A172 (cell line): ENCODE measurements around the gene NMNAT3. TPM values are rescaled to one million over a fixed set of nuclear protein-coding genes. Genes with fewer than 3 reads are reported as not detected.

Experiments
- DNase-seq: peaks from one replicate; pipeline ENCODE4 v3.0.0-alpha.2; 2015; ENCODE audit warnings: low spot score
- total RNA-seq: library from RNA; depleted of rRNA; stranded (reverse); fragments of >200 nt; shearing (Covaris generic); gene quantifications from 2 replicates; pipeline ENCODE4 v1.2.3, GENCODE V29; 2014; rRNA removed

The NMNAT3 gene
- total RNA-seq, 1 experiment from 2014 or later, result not detected

DNA sequence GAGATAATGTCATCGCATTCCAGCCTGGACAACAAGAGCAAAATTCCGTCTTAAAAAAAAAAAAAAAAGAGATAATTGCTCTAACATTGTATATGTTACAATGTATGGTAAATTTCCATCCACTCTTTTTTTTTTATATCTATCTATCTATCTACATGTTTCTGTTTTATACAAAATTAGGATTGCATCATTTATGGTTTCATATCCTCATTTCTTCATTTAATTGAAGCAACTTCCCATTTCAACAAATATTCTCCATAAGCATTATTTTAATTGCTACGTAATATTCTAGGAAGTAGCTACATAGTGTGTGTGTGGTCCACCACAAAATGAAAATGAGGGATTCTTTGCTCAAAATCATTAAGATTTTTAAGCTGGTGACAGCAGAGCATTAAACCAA, 156.6 kb downstream of the NMNAT3 start:
- DNase-seq, result no peak

DNA sequence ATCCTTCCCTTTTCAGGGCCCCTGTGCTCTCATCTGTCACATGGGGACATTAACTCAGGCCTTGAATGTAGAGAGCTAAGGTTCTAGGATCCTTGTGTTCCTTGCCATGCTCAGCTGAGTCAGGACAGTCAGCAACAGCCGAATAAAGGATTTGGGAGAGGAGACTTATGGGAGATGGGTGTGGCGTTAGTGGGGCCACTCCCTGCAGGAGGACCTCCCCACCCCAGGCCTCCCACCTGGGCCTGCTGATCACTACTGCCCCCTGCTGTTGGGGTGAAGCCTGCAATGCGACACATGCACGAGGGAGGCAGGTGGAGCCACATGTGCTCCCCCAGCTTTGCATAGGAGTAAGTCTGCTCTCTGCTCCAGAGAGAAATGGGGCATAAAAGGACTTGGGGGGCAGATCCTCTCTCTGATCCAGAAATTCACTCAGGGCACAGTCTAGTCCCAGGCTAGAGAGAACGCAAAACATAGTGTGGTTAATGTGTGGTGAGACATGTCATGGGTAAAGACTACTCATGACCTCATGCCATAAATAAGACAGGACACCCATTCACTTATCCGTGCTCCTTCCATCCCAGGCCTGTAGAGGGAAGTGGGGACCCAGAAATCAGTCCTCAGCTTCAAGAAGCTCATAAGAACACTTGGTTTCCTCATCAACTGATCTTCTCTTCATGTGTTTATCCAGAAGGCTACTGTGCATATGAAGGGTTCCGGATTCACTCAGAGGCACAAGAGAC, 157.6 kb downstream of the NMNAT3 start:
- DNase-seq, result no peak

DNA sequence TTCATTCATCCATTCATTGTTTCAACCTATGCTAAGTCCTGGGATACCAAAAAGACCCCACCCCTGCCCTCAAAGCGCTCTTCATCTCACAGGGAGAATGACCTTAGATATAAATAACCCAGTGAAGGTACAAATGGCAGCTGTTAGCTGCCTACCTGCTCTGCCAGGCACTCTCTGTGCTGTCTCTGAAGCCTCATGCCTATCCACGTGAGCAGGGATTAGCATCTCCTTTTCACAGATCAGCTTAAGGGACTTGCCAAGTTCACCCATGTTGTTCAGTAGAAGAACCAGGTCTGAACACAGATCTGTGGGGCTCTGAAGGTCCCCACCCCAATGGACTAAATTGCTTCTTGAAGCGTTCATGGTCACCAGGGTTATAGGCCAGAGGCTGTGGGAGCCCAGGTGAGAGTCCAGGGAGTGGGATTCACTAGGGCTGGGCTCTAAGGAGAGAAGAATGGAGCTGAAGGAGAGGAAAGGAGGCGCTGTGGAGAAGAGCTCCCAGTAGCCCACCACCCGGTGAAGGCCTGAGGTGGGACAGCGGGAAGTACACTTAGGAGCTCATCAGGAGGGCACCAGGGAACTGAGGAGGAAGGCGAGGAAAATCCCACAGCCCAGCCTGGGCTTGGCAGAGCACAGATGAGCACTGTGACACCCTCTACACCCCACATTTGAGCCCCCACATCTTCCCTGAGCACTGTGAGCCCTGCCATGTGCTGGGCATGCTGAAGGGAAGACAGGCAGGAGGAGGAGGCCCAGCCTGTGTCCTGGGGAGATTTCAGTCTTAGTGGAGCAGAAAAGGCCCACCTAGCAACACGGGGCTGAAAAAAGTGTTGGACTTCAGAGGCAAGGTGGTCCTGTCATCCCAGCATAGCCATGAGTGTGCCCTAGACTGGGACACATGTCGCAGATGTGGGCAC, 158.6 kb downstream of the NMNAT3 start:
- no peak for DNase-seq

DNA sequence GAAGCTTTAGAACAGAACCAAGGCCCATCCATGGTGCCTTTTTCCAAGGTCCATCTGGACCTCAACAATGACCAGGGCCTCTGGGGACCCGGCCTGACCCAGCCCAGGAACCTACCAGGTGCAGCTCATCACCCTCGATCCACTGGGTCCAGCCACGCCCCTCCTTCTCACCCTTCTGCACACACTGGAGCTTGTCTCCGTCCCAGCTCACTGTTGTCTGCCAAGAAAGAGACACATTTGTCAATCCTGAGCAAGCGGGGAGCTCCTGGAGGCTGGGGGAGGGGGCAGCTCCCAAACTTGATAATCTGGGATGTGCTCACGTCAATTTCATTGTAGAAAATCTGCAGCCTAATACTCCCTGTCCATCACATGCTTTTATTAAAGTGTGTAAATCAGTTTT, 159.5 kb downstream of the NMNAT3 start:
- no peak for DNase-seq

DNA sequence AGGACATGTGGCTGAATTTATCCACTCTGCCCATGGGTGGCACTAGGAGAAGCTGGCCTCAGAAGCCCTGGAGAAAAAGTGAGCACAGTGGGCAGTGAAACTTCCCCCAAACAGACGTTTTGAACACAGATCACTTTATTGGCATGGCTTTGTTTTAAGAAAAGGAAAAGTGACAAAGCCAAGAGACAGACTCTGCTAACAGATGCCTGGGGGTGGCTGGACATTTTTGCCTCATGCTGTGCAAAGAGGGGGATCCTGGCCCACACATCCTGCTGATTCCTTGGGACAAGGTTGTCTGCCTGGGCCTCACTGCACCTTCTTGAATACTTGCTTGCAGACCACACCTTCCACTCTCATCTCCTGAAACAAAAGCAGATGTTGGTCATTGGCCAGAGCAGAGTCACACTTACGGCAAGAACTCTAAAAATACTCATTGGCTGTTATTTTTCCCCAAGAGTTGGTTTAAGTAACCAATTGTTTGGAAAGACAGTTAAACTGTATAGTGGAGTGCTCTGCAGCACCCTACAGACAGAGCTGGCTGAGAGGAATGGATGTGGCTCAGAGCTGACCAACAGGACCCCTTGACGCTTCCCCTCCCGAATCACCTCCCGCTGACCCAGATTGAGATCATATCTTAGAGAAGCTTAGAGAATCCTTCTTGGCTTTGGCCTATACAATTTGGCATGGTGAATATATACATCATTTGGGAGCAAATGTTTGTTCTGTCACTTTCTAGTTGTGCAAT, 160.3 kb downstream of the NMNAT3 start:
- DNase-seq, result no peak

DNA sequence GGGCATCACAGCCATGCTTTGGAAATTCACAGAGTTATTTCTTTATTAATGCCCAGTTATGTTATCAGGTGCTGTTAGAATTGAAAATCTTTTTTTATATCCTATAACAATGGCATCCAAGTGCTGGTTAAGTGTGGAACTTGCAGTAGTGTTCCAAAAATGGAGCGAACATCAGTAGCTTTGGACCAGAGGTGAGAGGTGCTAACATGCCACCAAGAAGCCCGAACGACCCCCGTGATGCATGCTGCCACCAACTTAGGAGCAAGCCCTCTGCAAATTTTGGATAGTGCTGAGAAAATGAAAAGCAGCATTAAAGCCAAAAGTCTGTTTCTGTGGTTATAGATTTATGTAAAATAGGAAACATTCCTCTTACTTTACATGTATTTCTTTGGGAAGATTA, 163.0 kb downstream of the NMNAT3 start:
- no peak for DNase-seq

Other genes with a start within 250 kb of the NMNAT3 start
- gene RBP2, start 201.5 kb downstream of the NMNAT3 start, total RNA-seq, result not detected in 2 replicates
- gene RBP1, start 138.2 kb downstream of the NMNAT3 start, total RNA-seq, result 0.83 and 5.6 TPM in 2 replicates